Hepatocyte (in vitro differentiated cells): Measurements from ENCODE around the gene NDUFB10.

Experiments used
- EZH2 ChIP-seq: fragments of 200-600 bp; sonication (generic); IDR thresholded peaks from 2 replicates; pipeline ENCODE4 v1.6.1; 2016; ENCODE audit warnings: antibody characterized with exemption, mild to moderate bottlenecking, borderline replicate concordance
- EZH2phosphoT487 ChIP-seq: fragments of 200-600 bp; sonication (generic); IDR thresholded peaks from one replicate; pipeline ENCODE4 v1.6.1; 2018; ENCODE audit warnings: antibody characterized with exemption, mild to moderate bottlenecking, low read depth, moderate library complexity; ENCODE audit not compliant: unreplicated experiment, severe bottlenecking
- TF ChIP-seq, protein P1 (sequence below): fragments of 200-600 bp; sonication (generic); IDR thresholded peaks from 2 replicates; pipeline ENCODE4 v1.5.1; 2016; ENCODE audit warnings: antibody characterized with exemption, mild to moderate bottlenecking; ENCODE audit not compliant: poor library complexity

DNA sequence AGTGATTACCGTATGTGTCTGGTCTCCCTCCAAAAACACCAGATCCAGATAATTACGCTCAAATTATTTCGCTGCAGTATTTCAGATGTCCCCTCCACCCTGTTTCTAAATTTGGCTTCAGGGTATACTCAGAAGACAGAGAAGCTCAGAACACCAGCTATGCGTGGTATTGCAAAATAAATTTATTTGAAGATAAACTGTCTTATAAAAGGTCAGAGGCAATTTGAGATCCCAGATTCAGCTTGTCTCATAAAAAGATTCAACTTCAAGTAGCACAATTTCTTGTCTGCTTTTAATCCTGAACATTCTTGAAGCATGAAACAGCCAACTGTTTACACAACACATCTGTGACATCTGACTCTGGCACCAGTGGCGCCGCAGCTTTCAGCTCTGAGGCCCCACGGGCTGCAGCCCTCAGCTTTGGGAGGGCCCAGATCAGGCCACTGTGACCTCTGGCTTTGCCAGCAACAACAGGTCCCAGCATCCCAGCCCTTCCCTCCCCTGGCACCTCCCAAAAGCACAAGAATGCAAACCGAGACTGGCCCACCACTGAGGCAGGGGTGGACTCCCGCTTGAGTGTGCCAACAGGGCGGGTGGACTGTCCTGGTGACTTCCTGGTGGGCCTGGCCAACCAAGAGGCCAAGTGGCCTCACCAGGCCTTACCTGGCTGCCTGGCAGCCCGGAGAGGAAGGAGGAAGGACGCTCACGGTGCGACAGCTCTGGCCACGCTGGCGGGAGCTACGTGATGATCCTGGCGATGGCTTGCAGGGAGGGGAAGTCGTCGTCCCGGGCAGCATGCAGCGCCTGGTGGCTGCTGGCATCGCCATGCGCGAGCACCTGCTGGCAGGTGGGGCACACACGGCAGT, 38.4 kb downstream of the NDUFB10 start:
- no peak for TF ChIP-seq EZH2phosphoT487
- TF ChIP-seq, protein P1, sequence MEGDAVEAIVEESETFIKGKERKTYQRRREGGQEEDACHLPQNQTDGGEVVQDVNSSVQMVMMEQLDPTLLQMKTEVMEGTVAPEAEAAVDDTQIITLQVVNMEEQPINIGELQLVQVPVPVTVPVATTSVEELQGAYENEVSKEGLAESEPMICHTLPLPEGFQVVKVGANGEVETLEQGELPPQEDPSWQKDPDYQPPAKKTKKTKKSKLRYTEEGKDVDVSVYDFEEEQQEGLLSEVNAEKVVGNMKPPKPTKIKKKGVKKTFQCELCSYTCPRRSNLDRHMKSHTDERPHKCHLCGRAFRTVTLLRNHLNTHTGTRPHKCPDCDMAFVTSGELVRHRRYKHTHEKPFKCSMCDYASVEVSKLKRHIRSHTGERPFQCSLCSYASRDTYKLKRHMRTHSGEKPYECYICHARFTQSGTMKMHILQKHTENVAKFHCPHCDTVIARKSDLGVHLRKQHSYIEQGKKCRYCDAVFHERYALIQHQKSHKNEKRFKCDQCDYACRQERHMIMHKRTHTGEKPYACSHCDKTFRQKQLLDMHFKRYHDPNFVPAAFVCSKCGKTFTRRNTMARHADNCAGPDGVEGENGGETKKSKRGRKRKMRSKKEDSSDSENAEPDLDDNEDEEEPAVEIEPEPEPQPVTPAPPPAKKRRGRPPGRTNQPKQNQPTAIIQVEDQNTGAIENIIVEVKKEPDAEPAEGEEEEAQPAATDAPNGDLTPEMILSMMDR = no peak
- no peak for TF ChIP-seq EZH2
